Upper lobe of left lung (tissue), 6 donors: ENCODE data around the gene SORCS3. TPM values are rescaled to one million over a fixed set of nuclear protein-coding genes. Genes with fewer than 3 reads are reported as not detected.
A peak's percentile ranks its signal among the peaks of the same experiment; 100 is the strongest.

Experiments used
- ATAC-seq, 2 donors: fragments of 200-7000 bp; cut with Tn5 transposase; one replicate each; pipeline ENCODE4 v1.9.1; 2022; ENCODE audit warnings: mild to moderate bottlenecking in 2 of 2, moderate library complexity in 2 of 2; ENCODE audit not compliant: low FRiP score in 2 of 2
- DNase-seq, 2 donors: peaks; one replicate each; pipeline ENCODE4 v3.0.0-alpha.2; 2019 to 2020
- H3K27ac ChIP-seq, 4 donors: fragments of 200-600 bp; sonication (generic); one replicate each; pipeline ENCODE4 v1.5.1; 2016 to 2019
- H3K27me3 ChIP-seq, 4 donors: fragments of 200-600 bp; sonication (generic); one replicate each; pipeline ENCODE4 v1.5.1; 2017 to 2019
- H3K36me3 ChIP-seq, 4 donors: fragments of 200-600 bp; sonication (generic); one replicate each; pipeline ENCODE4 v1.5.1; 2016 to 2019
- H3K4me1 ChIP-seq, 4 donors: fragments of 200-600 bp; sonication (generic); one replicate each; pipeline ENCODE4 v1.5.1; 2018 to 2019
- H3K4me3 ChIP-seq, 4 donors: fragments of 200-600 bp; sonication (generic); one replicate each; pipeline ENCODE4 v1.5.1; 2017 to 2019; ENCODE audit warnings: mild to moderate bottlenecking in 2 of 4, moderate library complexity in 1 of 4
- H3K9me3 ChIP-seq, 4 donors: fragments of 200-600 bp; sonication (generic); one replicate each; pipeline ENCODE4 v1.5.1; 2018 to 2019
- EP300 ChIP-seq, 4 donors: sonication (generic); formaldehyde crosslinking; IDR thresholded peaks; one replicate each; pipeline ENCODE4 v1.5.1; 2017; ENCODE audit warnings: antibody characterized with exemption in 4 of 4, control low read depth in 2 of 4
- POLR2A ChIP-seq, 4 donors: fragments of 450-650 bp; IDR thresholded peaks; one replicate each; pipeline ENCODE4 v1.5.1; 2016 to 2017; ENCODE audit warnings: antibody characterized with exemption in 4 of 4, mild to moderate bottlenecking in 2 of 4
- POLR2AphosphoS5 ChIP-seq, 2 donors: sonication (generic); formaldehyde crosslinking; IDR thresholded peaks; one replicate each; pipeline ENCODE4 v1.5.1; 2017; ENCODE audit warnings: antibody characterized with exemption in 2 of 2
- WGBS, 2 donors: methylation state at CpG; one replicate each; pipeline ENCODE4 v1.1.5; 2017 to 2018; 5-methylcytosine and 5-hydroxymethylcytosine counted together
- total RNA-seq, 6 donors: library from RNA; depleted of rRNA in 4 of 6; stranded (reverse); fragments of >200 nt in 4 of 6; gene quantifications; one replicate each; pipeline versions ENCODE4 v1.1.0 to v1.2.1, GENCODE V29; 2016 to 2021
- TF ChIP-seq, protein P1 (sequence below), 6 experiments: fragments of 450-650 bp in 4 of 6; fragments of 200-600 bp in 2 of 6; sonication (generic) in 2 of 6; IDR thresholded peaks; one replicate each; pipeline ENCODE4 v1.5.1; 2016 to 2019; ENCODE audit warnings: antibody characterized with exemption in 6 of 6
- donor health status: DM: no; HTN: no; CAD: no; lungs with moderate emphysema.
- donor health status: DM: no; HTN: yes; CAD: no; lungs with severe emphysema.

SORCS3 gene
- total RNA-seq, 6 donors from 2014 or later = not detected

DNA sequence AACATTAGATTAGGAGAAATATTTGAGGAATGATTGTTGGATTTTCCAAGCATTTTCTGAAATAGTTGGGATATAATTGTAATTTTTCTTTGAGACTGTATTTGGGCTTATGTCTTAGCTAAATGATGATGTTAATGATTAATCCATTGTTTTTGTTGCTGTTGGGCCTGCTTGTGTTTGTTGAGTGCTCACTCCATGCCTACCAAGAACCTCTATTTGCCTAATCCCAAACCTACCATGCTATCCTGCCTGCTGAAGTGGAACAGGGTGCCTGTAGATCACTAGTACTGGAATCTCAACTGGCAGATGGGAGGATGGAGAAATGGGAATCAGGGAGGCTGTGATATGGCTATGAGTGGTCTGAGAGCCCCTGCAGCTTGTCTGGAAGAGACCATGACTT lies 565.5 kb downstream of the SORCS3 start:
- Histone ChIP-seq H3K4me1 (no peaks in the 10 kb centered on the region), H3K4me3 (no peak overlapping the region), H3K36me3 (no peaks in the 10 kb centered on the region), H3K27me3 (no peaks in the 10 kb centered on the region), H3K27ac (no peak overlapping the region), H3K9me3 (no peaks in the 10 kb centered on the region)
- TF ChIP-seq POLR2A (IDR thresholded peaks at IDR 0.05) = no peak
- ATAC-seq = no peak
- DNase-seq = no peak

DNA sequence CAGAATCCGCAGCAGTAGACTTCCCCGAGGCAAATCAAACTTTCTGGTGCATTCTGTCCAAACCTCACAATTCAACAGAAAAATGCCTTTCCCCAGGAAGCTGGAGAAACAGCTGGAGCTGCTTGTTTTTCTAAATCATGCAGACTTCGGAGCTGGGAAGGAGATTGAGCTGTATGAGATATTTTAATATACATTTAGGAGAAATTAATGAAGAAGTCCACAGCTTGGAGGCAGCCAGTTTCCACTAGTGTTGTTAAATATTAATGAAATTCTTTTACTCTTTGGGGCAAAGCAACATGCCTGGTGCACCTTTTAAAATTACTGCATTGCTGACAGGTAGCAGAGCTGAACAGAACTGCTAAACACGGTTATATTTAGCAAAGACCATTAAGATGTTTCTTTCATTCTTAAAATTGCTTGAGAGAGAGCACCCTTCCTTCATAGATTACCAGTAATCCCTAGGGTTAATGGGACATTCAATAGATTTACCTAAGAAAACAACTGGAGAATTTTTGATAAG lies 566.4 kb downstream of the SORCS3 start:
- 39 to 46% methylated on average over 4 of the region's 4 CpGs for WGBS, 2 donors
- H3K4me1 ChIP-seq = no peaks in the 10 kb centered on the region
- no peaks in the 10 kb centered on the region for H3K9me3 ChIP-seq
- H3K27ac ChIP-seq = no peak overlapping the region
- no peaks in the 10 kb centered on the region for H3K27me3 ChIP-seq
- no peak for DNase-seq
- H3K4me3 ChIP-seq = no peak overlapping the region
- TF ChIP-seq POLR2A (IDR thresholded peaks at IDR 0.05) (no peak), POLR2AphosphoS5 (IDR thresholded peaks at IDR 0.05) (no peak), EP300 (IDR thresholded peaks at IDR 0.05) (no peak)
- TF ChIP-seq, protein P1, sequence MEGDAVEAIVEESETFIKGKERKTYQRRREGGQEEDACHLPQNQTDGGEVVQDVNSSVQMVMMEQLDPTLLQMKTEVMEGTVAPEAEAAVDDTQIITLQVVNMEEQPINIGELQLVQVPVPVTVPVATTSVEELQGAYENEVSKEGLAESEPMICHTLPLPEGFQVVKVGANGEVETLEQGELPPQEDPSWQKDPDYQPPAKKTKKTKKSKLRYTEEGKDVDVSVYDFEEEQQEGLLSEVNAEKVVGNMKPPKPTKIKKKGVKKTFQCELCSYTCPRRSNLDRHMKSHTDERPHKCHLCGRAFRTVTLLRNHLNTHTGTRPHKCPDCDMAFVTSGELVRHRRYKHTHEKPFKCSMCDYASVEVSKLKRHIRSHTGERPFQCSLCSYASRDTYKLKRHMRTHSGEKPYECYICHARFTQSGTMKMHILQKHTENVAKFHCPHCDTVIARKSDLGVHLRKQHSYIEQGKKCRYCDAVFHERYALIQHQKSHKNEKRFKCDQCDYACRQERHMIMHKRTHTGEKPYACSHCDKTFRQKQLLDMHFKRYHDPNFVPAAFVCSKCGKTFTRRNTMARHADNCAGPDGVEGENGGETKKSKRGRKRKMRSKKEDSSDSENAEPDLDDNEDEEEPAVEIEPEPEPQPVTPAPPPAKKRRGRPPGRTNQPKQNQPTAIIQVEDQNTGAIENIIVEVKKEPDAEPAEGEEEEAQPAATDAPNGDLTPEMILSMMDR (IDR thresholded peaks at IDR 0.05) = no peak
- no peak for ATAC-seq
- no peaks in the 10 kb centered on the region for H3K36me3 ChIP-seq

DNA sequence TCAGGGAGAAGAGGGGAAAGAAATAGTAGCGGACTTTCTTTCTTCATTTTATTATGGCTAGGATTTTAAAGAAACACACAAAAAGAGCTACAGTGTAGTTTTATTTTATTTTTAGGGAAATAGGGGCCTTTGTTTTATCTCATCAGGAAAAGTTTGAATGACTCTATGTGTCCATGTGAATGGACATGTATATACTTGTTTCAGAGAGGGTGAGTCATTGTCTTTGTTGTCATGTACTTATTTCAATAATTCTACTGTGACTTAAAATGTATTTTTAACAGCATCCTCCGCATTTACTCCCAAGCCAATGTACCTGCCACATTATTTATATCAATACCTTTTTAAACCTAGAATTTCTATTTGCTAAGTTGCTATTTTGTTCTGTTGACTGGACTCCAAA lies 569.5 kb downstream of the SORCS3 start:
- H3K4me3 ChIP-seq = no peak overlapping the region

DNA sequence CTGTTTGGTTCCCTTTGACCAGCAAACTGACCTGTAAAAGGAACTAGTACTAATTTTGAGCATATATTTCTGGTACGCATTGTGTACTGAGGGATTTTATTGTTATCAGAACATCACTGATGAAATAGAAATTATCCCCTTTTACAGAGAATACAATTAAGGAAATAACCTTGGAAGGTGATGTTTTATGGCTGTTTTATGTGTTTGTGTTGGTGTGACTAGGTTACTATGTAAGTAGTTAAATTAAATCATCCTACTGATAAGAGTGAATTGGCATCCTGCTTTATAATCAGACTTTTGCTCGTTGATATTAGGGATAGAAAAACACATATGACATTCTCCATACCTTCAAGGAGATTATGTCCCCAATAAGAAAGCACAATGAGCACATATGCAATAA lies 596.6 kb downstream of the SORCS3 start:
- ATAC-seq (no peak), DNase-seq (no peak)
- no peak for TF ChIP-seq EP300 (IDR thresholded peaks at IDR 0.05)
- TF ChIP-seq POLR2AphosphoS5 (IDR thresholded peaks at IDR 0.05) = no peak
- TF ChIP-seq, protein P1 (IDR thresholded peaks at IDR 0.05) = no peak
- TF ChIP-seq POLR2A (IDR thresholded peaks at IDR 0.05) = no peak
- Histone ChIP-seq H3K4me3 (no peak overlapping the region), H3K4me1 (no peaks in the 10 kb centered on the region), H3K27ac (no peak overlapping the region), H3K27me3 (no peaks in the 10 kb centered on the region), H3K36me3 (no peaks in the 10 kb centered on the region), H3K9me3 (no peaks in the 10 kb centered on the region)
- WGBS, 2 donors = 75 to 87% methylated on average over 2 of the region's 2 CpGs

More for the DNA sequence above, 569.5 kb downstream of the SORCS3 start:
- ATAC-seq (no peak), DNase-seq (no peak)
- no peak overlapping the region for H3K27ac ChIP-seq
- WGBS, 2 donors = 81 to 93% methylated on average over 2 of the region's 2 CpGs
- no peaks in the 10 kb centered on the region for H3K36me3 ChIP-seq
- no peaks in the 10 kb centered on the region for H3K4me1 ChIP-seq
- H3K27me3 ChIP-seq = no peaks in the 10 kb centered on the region
- no peak for TF ChIP-seq POLR2AphosphoS5 (IDR thresholded peaks at IDR 0.05)
- no peak for TF ChIP-seq EP300 (IDR thresholded peaks at IDR 0.05)
- TF ChIP-seq, protein P1 (IDR thresholded peaks at IDR 0.05) = no peak
- no peak for TF ChIP-seq POLR2A (IDR thresholded peaks at IDR 0.05)
- H3K9me3 ChIP-seq = no peaks in the 10 kb centered on the region

DNA sequence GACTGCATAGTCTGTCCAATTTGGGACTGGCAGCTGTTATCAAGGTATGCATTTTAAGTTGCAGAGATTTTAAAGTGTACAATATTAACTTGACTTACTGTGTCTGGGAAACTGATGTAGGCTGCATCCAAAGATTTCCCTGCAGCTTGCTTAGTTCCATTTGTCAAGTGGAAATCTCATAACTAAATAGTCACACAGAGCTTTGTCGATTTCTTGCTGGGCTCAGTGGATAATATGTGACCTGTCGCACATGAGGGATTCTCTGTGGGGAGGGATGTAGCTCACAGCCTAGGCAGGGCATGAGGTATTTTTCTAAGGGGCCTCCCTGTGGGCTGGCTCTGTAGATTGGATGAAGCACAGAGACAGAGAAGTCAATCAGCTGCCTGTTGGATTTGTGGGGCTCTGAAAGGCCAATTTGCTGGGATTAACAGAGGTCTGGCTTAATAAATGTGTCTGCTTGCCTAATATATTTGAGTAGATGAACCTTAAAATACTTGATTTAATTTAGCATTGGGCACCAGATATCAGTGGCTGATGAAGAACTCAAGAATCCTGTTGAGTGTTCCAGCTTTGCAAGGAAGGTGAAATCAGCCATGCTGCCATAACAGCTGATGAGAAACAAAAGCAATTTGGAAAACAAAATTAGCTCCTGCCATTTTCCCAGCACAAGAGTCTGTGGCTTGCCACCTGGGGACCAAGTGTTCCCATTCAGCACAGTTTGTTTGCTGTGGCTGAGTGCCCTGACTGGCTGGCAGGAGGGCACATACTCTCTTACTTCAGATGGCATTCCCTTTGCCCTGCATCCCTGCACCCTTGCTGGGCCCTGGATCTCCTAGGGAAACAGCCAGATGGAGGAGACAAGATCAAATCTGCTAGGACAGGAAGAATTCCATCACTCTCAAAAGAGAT lies 598.5 kb downstream of the SORCS3 start:
- Histone ChIP-seq H3K4me1 (no peaks in the 10 kb centered on the region), H3K4me3 (no peak overlapping the region), H3K36me3 (no peaks in the 10 kb centered on the region), H3K27me3 (no peaks in the 10 kb centered on the region), H3K9me3 (no peaks in the 10 kb centered on the region), H3K27ac (no peak overlapping the region)
- DNase-seq (peak in 1 of 2 donors; percentile 35), ATAC-seq (no peak)
- TF ChIP-seq, protein P1 (IDR thresholded peaks at IDR 0.05) = no peak
- no peak for TF ChIP-seq EP300 (IDR thresholded peaks at IDR 0.05)
- no peak for TF ChIP-seq POLR2AphosphoS5 (IDR thresholded peaks at IDR 0.05)
- no peak for TF ChIP-seq POLR2A (IDR thresholded peaks at IDR 0.05)
- 87 to 95% methylated on average over 2 of the region's 2 CpGs for WGBS, 2 donors
